ENCODE measurements around the gene NOX3.
"Not testable (repeated sequence)": the region's sequence is repeated elsewhere in the genome, so short reads cannot be mapped to it uniquely, and the experiment has no call there.

The NOX3 gene

DNA sequence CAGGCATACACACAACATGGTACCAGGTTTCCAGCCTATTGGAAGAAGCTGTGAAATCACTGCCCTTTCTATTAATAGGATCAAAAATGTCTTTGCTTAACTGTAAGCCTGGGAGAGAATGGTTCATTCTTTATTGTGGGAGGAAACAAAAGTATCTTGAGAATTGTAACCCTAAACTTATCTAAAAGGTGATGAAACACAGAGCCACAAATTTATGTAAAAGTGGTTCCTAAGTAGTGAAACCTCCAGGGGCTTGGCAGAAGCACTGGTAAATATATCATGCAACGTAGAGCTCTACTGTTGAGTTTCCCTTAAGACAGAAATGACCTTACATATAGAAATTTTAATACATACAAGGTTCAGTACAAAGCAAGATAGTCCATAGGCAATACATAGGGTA, 17.2 kb upstream of the NOX3 start:
- Mint-ChIP-seq H3K4me3 (no peak overlapping the region), H3K9me3 (peaks cover 24% of the 10 kb centered on the region), H3K27ac (no peak overlapping the region), H3K36me3 (ENCODE audit: low read depth) (peaks cover 4% of the 10 kb centered on the region), H3K27me3 (ENCODE audit: low read depth) (no peaks in the 10 kb centered on the region), H3K4me1 (no peaks in the 10 kb centered on the region)
- TF ChIP-seq, protein P1, sequence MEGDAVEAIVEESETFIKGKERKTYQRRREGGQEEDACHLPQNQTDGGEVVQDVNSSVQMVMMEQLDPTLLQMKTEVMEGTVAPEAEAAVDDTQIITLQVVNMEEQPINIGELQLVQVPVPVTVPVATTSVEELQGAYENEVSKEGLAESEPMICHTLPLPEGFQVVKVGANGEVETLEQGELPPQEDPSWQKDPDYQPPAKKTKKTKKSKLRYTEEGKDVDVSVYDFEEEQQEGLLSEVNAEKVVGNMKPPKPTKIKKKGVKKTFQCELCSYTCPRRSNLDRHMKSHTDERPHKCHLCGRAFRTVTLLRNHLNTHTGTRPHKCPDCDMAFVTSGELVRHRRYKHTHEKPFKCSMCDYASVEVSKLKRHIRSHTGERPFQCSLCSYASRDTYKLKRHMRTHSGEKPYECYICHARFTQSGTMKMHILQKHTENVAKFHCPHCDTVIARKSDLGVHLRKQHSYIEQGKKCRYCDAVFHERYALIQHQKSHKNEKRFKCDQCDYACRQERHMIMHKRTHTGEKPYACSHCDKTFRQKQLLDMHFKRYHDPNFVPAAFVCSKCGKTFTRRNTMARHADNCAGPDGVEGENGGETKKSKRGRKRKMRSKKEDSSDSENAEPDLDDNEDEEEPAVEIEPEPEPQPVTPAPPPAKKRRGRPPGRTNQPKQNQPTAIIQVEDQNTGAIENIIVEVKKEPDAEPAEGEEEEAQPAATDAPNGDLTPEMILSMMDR (IDR thresholded peaks at IDR 0.05; ENCODE audit: unreplicated experiment in 3 of 3): no peak

DNA sequence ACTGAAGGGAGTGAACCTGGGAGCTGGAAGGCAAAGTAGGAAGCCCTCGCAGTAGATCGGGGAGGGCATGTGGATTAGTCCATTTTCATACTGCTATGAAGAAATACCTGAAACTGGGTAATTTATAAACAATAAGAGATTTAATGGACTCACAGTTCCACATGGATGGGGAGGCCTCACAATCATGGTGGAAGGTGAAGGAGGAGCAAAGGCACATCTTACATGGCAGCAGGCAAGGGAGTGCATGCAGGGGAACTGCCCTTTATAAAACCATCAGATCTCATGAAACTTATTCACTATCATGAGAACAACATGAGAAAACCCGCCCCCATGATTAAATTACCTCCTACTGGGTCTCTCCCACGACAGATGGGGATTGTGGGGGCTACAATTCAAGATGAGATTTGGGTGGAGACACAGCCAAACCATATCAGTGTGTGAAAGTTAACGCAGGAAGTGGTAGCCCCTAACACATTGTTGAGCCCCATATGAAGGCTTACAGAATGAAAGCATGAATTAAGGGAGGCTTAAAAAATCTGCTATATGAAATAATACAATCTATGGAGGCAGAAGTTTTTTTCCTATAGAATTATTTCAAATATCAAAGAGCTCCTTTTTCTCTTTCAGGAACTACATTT, 15.5 kb upstream of the NOX3 start:
- not testable (repeated sequence) for H3K36me3 Mint-ChIP-seq (ENCODE audit: low read depth); H3K27ac Mint-ChIP-seq; H3K27me3 Mint-ChIP-seq (ENCODE audit: low read depth); H3K4me3 Mint-ChIP-seq; H3K4me1 Mint-ChIP-seq
- H3K9me3 Mint-ChIP-seq: peaks cover 38% of the 10 kb centered on the region

DNA sequence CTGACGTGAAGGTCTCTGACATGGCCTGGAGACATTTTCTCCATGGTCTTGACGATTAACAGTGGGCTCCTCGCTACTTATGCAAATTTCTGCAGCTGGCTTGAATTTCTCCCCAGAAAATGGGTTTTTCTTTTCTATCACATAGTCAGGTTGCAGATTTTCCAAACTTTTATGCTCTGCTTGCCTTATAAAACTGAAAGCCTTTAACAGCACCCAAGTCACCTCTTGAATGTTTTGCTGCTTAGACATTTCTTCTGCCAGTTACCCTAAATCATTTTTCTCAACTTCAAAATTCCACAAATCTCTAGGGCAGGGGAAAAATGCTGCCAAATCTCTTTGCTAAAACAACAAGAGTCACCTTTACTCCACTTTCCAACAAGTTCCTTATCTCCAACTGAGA, 12.9 kb upstream of the NOX3 start:
- H3K27me3 Mint-ChIP-seq (ENCODE audit: low read depth); H3K27ac Mint-ChIP-seq; H3K4me1 Mint-ChIP-seq; H3K4me3 Mint-ChIP-seq; H3K36me3 Mint-ChIP-seq (ENCODE audit: low read depth): not testable (repeated sequence)
- peaks cover 50% of the 10 kb centered on the region for H3K9me3 Mint-ChIP-seq

DNA sequence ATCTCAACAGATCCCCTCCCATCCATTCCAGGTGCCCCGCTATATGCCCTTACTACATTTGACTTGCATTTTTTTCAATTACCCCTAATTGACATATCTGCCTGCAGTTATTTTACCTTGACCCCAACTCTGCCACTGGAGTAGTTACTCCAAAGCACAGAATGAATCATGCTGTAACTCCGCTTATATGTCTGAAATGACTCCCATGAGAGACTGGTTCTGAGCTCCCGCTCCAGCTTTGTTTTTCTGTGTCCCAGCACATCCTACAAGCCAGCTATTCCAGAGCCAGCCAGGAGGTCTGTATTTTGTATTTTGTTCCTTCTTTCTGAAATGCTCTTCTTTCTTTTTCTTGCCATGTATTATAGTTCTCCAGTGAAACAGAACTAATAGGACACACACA, 10.9 kb upstream of the NOX3 start:
- TF ChIP-seq, protein P1 (IDR thresholded peaks at IDR 0.05; ENCODE audit: unreplicated experiment in 3 of 3): no peak
- Mint-ChIP-seq H3K9me3 (peaks cover 50% of the 10 kb centered on the region), H3K4me1 (peaks cover 5% of the 10 kb centered on the region), H3K27ac (no peak overlapping the region), H3K36me3 (ENCODE audit: low read depth) (peaks cover 4% of the 10 kb centered on the region), H3K27me3 (ENCODE audit: low read depth) (peaks cover 5% of the 10 kb centered on the region), H3K4me3 (no peak overlapping the region)

DNA sequence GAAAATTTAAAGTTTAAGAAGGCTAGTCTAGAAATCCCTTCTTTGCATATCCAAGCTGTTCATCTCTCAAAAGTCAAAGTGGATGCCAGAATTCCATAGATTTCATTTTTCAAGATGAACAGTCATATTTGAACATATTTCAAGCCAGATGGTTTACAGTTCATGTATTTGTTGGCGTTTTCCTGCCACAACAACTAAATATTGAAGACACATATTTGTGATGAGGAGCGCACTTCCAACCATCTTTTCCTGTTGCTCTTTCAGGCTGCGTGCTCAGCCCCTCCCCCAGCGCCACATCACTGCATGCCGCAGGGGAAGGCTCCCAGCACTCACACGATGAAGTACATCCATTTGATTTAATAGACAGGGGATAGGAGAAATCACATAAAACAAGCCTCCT, 5.9 kb upstream of the NOX3 start:
- peak overlapping the region in 2 of 3 experiments; percentile 37 to 54 for H3K4me3 Mint-ChIP-seq
- no peaks in the 10 kb centered on the region for H3K27me3 Mint-ChIP-seq (ENCODE audit: low read depth)
- H3K27ac Mint-ChIP-seq: peak overlapping the region in 2 of 3 experiments; percentile 22 to 67
- H3K36me3 Mint-ChIP-seq (ENCODE audit: low read depth): no peaks in the 10 kb centered on the region
- H3K9me3 Mint-ChIP-seq: peaks cover 16% of the 10 kb centered on the region
- H3K4me1 Mint-ChIP-seq: peaks cover 6% of the 10 kb centered on the region
- TF ChIP-seq, protein P1 (IDR thresholded peaks at IDR 0.05; ENCODE audit: unreplicated experiment in 3 of 3): no peak

DNA sequence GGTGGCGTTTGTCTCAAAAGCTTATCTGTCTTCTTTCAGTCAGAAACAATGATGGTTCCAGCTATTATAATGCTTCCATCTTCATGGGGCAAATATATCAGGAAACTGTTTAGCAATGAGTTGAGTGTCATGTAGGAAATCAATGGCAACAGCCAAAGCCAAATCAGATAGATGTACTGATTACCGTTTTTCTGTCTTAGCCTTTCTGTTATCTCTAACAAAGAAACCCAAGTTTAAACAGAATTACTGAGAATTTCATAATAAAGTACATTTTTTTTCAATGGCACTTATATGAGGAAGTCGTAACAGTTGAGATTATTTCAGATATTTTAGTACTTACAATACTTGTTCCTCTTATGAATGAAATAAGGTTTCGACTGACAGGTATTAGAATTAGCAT, 1.2 kb downstream of the NOX3 start:
- Mint-ChIP-seq H3K4me1 (peaks cover 2% of the 10 kb centered on the region), H3K36me3 (ENCODE audit: low read depth) (no peaks in the 10 kb centered on the region), H3K9me3 (no peaks in the 10 kb centered on the region), H3K27ac (no peak overlapping the region), H3K4me3 (no peak overlapping the region), H3K27me3 (ENCODE audit: low read depth) (peaks cover 8% of the 10 kb centered on the region)
- TF ChIP-seq, protein P1 (IDR thresholded peaks at IDR 0.05; ENCODE audit: unreplicated experiment in 3 of 3): no peak

DNA sequence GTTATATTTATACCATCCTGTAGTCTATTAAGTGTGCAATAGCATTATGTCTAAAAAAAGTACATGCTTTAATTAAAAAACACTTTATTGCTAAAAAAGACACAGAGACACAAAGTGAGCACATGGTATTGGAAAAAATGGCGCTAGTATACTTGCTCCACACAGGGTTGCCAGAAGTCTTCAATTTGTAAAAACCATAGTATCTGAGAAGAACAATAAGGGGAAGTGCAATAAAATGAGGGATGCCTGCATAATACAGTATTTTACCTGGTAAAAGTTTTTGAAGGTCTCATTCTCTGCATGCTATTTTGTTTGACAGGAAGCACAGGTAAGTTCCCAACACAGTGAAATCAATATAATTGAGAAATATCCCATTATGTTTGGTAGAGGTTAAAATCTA, 1.6 kb downstream of the NOX3 start:
- no peaks in the 10 kb centered on the region for H3K36me3 Mint-ChIP-seq (ENCODE audit: low read depth)
- peaks cover 7% of the 10 kb centered on the region for H3K4me1 Mint-ChIP-seq
- no peaks in the 10 kb centered on the region for H3K9me3 Mint-ChIP-seq
- no peak overlapping the region for H3K4me3 Mint-ChIP-seq
- no peak overlapping the region for H3K27ac Mint-ChIP-seq
- peaks cover 12% of the 10 kb centered on the region for H3K27me3 Mint-ChIP-seq (ENCODE audit: low read depth)
- TF ChIP-seq, protein P1 (IDR thresholded peaks at IDR 0.05; ENCODE audit: unreplicated experiment in 3 of 3): no peak

All from nephron (organoid).